Adipose tissue (tissue), 3 donors: Measurements from ENCODE around the gene SLX4. TPM values are rescaled to one million over a fixed set of nuclear protein-coding genes. Genes with fewer than 3 reads are reported as not detected.

ENCODE experiments used
- H3K27ac ChIP-seq: one replicate; pipeline ENCODE4 v1.5.1; 2013; ENCODE audit warnings: low read depth, low read length
- WGBS, 3 donors: extraction: QIAGEN DNeasy Blood & Tissue Kit; methylation state at CpG; one replicate each; pipeline ENCODE4 v1.1.7; 2013; 5-methylcytosine and 5-hydroxymethylcytosine counted together
- polyA plus RNA-seq, 3 donors: library from polyadenylated mRNA; stranded (reverse); fragments of 200-250 nt; gene quantifications; one replicate each; pipeline ENCODE4 v1.2.3, GENCODE V29; 2013
- donor health status: healthy with polysubstance abuse.
- donor health status: Bipolar disorder and iron deficiency.
- donor health status: healthy.

SLX4 gene
- polyA plus RNA-seq, 3 donors: 0.84 to 1.7 (median 1.3) TPM

DNA sequence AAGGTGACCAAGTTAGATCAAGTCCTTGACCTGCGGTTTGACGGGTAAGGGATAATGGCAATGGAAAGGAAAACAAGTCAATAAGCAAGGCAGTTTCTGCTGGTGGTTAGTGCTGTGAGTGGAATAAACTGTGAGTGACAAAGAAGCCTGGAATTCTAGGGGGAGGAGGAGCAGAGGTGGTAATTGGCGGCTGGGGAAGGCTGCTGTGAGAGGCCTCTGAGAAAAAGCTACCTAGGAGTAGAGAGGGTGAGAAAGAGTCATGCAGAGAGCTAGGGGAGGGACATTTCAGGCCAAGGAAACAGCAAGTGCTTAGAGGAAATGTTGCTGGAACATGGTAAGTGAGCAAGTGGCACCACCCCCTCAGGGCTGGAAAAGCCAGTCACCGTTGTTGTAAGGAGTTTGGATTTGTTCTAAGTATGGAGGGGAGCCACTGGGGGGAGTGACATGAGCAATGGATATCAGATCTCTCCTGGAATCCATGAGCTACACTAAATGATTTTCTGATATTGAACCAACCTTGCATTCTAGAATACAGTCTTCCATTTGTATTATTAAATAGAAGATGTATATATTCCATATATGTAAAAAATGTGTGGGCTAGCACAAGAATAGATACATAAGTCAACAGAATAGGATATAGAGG is 40.9 kb downstream of the SLX4 start:
- no peak overlapping the region for H3K27ac ChIP-seq
- 78 to 87% (median 80%) methylated on average over 4 of the region's 4 CpGs for WGBS, 3 donors

GRCh38 chr16:3569851-3570250 is 41.6 kb downstream of the SLX4 start:
- no peak overlapping the region for H3K27ac ChIP-seq
- 94 to 100% (median 98%) methylated on average over 2 of the region's 2 CpGs for WGBS, 3 donors

DNA sequence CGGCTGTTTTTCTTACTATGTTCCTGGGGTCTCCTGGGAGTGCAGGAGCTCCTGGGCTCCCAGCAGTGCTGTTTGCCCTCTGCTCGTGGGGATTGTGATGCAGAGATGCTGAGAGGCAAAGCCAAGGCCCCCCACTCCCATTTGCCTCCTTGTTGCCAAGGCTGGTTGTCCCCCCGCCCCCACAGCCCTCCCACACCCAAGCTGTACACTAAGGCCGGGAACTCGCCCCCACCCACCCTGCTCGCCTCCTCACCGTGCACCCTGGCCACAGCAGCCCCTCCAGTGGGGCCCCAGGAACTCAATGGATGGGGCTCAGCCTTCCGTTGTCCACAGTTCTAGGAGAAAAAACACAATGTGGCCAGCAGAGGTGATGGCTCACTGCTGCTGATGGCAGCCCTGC is 44.4 kb downstream of the SLX4 start:
- WGBS, 3 donors: 60 to 77% (median 65%) methylated on average over 7 to 8 of the region's 8 CpGs
- no peak overlapping the region for H3K27ac ChIP-seq

GRCh38 chr16:3564889-3565141 is 46.6 kb downstream of the SLX4 start:
- 92 to 100% (median 96%) methylated on average over 6 to 9 of the region's 9 CpGs for WGBS, 3 donors
- H3K27ac ChIP-seq: no peak overlapping the region

DNA sequence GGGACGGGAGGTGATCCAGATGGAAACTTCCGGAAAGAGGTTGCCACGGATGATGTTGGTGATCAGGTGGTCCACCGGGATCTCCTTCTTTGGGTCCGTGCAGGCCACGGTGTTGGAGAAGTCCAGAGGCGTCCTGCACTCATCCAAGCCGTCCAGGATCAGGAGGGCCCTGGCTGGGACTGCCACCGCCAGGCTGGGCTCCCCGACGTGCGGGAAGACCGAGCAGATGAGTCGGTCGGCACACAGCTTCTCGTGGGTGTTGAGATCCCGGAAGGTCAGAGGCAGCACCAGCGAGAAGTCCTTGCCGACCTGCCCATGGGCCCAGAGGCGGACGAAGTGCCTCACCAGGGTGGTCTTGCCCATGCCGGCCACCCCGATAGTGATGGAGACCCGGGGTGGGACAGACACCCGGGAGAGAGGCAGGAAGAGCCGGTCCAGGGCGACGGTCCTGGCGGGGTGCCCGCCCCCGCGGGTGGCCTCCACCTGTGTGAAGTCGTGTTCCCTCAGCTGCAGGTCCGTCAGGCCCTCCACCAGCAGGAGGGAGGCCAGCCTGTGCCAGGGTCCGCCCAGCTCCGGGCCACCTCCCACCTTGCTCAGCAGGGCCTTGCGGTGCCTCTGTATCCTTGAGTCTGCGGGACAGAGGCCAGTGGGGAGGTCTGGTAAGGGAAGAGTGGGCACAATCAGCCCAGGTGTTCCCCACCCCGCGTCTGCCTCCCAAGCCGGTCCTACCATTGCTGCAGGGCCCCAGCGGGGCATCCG is 47.1 kb downstream of the SLX4 start:
- 94 to 97% (median 95%) methylated on average over 37 to 43 of the region's 43 CpGs for WGBS, 3 donors
- H3K27ac ChIP-seq: no peak overlapping the region

DNA sequence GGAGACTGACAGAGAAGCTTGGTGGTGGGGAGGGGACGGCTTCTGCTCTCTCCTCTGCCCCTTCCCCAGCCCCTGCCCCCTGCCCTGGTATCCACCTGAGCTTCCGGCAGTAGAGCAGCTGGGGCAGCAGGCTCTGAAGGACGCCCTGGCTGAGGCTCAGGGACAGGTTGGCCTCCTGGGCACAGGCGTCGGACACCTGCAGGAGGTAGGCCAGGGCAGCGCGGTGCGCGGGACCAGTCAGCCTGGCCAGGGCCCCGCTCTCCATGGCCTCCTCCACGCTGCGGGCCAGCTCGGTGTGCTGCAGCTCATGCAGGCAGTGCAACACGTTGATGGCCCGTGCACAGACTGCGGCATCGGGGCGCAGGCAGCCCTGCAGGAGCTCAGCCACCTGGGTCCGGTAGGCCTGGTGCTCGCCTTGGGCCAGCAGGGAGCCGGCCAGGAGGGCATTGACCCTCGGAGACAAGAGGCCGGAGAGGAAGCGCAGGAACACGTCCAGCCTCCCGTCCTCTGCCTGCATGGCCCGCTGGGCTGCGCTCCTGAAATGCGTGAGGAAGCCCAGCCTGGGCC is 48.4 kb downstream of the SLX4 start:
- H3K27ac ChIP-seq: no peak overlapping the region
- 91 to 94% (median 93%) methylated on average over 23 to 29 of the region's 29 CpGs for WGBS, 3 donors

- H3K27ac ChIP-seq: no peak overlapping the region
- WGBS, 3 donors: 91 to 94% (median 92%) methylated on average over 15 of the region's 15 CpGs
These were observed 49.8 kb downstream of the SLX4 start for GRCh38 chr16:3561626-3562025.

GRCh38 chr16:3554351-3554928 is 57.0 kb downstream of the SLX4 start:
- WGBS, 3 donors: 94 to 96% (median 95%) methylated on average over 7 of the region's 7 CpGs
- no peak overlapping the region for H3K27ac ChIP-seq

- no peak overlapping the region for H3K27ac ChIP-seq
- WGBS, 3 donors: 79 to 82% (median 80%) methylated on average over 11 of the region's 11 CpGs
These were observed 58.1 kb downstream of the SLX4 start for GRCh38 chr16:3553138-3553923.

DNA sequence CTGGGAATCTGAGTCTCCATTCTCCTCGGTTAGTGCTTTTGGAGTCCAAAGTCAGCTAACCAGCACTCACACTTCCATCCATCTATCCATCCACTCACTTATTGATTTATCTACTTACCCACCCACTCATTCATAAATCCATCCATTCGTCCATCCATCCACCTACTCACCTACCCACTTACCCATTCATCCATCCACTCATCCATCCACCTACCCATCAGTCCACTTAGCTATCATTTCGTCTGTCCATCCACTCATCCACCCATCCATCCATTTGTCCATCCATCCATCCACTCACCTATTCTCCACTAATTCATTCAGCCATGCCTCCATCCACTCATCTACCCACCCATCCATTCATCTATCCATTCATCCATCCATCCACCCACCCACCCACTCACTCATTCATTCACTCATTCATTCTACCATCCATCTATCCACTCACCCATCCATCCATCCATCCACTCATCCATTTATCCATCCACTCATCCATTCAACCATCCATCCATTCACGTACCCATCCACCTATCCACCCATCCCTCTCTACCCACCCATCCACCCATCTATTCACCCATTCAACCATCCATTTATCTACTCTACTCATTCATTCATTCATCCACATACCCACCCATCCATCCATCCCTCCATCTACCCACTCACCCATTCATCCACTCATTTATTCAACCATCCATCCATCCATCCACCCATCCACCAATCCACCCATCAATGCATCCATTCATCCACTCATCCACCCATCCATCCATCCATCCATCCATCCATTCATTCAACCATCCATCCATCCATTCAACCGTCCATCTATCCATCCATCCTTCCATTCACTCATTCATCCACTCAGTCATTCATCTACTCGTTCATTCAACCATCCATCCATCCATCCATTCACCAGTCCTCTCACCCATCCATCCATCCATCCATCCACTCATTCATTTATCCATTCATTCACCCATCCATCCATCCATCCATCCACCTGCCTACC is 60.3 kb downstream of the SLX4 start:
- whole genome bisulfite sequencing, 3 donors: 87 to 95% (median 94%) methylated on average over 6 of the region's 6 CpGs
- H3K27ac ChIP-seq: no peak overlapping the region

DNA sequence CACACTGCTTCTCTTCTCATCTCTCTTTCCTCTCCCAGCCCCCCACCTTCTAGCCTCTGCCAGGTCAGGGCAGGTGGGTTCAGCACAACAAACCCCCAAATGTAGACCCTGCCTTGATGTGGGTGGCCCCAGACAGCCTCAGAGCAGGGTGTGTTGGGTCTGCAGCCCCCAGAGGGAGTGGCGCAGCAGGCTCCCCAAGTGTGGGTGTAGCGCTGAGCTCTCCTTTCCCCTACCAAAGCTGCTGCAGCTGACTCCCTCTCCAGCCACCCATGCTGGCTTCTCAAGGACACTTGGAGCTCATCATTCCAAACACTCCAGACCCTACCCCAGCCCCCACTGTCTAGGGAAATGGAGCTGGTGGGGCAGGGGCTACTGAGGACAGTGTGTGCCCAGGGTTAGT is 61.5 kb downstream of the SLX4 start:
- H3K27ac ChIP-seq: no peak overlapping the region
- 93 to 100% (median 100%) methylated on average over 2 of the region's 2 CpGs for WGBS, 3 donors

DNA sequence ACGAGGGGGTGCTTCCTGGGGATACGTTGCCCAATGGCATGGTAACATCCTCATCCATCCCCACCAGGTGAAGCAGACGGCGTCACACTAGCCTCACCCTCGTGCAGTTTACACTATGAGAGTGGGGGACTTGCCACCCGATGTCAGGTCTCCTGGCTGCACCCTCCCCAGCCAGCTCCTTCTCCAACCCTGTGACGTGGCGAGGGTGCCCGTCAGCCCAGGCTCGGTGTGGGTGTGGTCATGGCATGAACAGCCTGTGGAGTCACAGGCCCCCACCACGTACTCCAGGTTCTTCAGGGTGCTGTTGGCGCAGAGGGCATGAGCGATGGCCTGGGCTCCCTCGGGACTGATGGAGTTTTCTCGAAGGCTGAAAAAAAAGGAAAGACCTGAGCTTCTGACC is 62.5 kb downstream of the SLX4 start:
- H3K27ac ChIP-seq: no peak overlapping the region
- 86 to 88% (median 87%) methylated on average over 15 of the region's 15 CpGs for WGBS, 3 donors

- 85 to 87% (median 86%) methylated on average over 10 of the region's 10 CpGs for WGBS, 3 donors
- H3K27ac ChIP-seq: no peak overlapping the region
These were observed 63.0 kb downstream of the SLX4 start for GRCh38 chr16:3548445-3548844.

DNA sequence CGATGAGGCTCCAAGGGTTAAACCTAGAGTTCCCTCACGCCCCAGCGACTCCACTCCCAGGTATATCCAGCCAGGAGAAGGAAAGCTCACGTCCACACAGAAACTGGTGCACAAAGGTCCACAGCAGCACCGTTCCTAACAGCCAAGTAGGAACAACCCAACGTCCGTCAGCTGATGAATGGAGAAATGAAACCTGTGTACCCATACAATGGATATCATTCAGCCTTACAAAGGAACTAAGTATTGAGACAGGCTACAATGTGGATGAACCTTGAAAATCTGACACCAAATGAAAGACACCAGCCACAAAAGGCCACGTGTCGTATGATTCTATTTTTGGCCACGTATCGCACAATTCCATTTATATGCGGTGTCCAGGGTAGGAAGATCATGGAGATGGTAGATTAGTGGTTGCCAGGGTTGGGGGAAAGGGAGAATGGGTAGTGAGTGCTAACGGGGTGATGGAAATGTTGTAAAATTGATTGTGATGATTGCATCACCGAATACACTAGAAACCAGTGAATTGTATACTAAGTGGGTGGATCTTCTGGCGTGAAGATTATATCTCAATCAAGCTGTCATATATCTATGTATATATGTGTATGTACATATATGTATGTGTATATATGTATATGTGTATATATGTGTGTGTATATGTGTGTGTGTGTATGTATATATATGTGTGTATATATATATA is 64.3 kb downstream of the SLX4 start:
- WGBS, 3 donors: 88 to 89% (median 89%) methylated on average over 15 of the region's 15 CpGs
- H3K27ac ChIP-seq: no peak overlapping the region

DNA sequence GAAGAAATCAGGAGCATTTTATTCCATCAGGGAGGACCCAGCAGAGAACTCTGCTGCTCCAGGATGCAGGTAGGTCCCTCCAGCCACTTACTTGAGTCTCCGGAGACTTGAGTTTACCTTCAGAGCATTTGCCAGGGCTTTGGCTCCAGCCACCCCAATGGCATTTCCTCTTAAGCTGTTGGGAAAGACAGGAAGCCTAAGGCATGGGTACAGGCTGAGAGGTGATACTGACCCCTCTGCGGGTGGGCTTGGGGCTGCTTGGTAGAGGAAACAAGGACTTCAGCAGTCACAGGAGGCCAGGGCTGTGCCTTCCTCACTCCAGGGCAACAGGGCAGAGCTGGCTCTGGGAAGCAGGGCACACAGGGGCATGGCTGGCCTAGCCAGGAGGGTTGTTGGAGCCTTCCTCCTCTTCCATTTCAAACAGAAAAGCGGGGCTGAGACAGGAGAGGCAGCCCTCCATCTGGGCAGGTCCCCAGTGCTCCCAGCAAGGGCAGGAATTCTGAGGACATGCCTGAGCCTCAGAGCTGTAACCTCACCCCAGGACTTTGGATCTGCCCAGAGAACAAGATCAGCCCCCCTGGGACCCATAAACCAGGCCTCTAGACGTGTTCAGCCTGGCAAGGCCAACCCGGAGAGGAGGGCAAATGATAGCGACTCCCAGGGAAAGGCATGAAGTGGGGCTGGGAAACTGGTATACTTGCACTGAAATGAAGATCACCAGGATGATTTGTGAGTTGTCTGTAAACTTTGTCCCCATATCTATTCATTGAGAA is 68.6 kb downstream of the SLX4 start:
- 75 to 83% (median 82%) methylated on average over 6 of the region's 6 CpGs for WGBS, 3 donors
- H3K27ac ChIP-seq: no peak overlapping the region

DNA sequence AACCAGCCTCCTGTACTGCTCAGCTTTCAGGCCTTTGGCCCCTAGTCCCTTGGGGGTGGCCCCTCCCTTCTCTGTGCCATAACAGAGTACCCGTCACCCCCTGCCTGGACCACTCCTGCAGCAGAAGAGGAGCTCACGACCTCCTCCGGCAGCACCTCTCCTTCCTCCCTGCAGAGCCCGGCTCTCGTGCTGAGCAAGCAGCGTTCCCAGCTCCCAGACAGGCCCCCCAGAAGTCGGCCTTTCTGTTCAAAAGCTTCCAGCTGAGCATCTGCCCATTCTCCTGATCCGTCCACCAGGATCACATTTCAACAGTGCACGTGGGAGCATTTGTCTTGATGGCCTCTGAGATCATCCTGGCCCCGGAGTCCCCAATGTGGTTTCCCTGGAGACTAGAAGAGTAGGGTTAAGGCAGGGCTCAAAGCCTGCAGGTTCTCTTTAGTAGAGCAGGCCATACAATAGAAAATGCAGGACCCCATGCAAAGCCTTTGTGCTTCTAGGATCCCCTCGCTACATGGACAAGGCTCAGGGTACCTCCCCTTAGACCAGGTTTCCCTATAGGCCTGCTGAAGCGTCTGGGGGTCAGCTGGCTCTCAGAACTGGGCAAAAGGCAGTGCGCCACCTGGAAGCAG is 69.8 kb downstream of the SLX4 start:
- H3K27ac ChIP-seq: no peak overlapping the region
- 83 to 90% (median 87%) methylated on average over 13 of the region's 13 CpGs for WGBS, 3 donors
